Omental fat pad (tissue), 4 donors: Measurements from ENCODE around the gene CFAP100. TPM values are rescaled to one million over a fixed set of nuclear protein-coding genes. Genes with fewer than 3 reads are reported as not detected.

Experiments
- ATAC-seq: fragments of 150-250 bp; one replicate; pipeline ENCODE4 v1.9.1; 2016; ENCODE audit warnings: mild to moderate bottlenecking, moderate library complexity; ENCODE audit not compliant: low FRiP score
- DNase-seq: peaks from one replicate; pipeline ENCODE4 v3.0.0-alpha.2; 2019; ENCODE audit warnings: low spot score
- CTCF ChIP-seq, 3 donors: fragments of 450-650 bp; IDR thresholded peaks; one replicate each; pipeline ENCODE4 v1.5.1; 2016 to 2017; ENCODE audit warnings: antibody characterized with exemption in 3 of 3, mild to moderate bottlenecking in 3 of 3, moderate library complexity in 2 of 3
- total RNA-seq, 4 donors: library from RNA; depleted of rRNA; stranded (reverse); fragments of >200 nt; gene quantifications; one replicate each; pipeline ENCODE4 v1.1.0, GENCODE V29; 2016

Gene CFAP100
- total RNA-seq, 4 donors from 2014 or later = not detected

- DNase-seq (no peak), ATAC-seq (no peak)
- no peak for TF ChIP-seq CTCF (IDR thresholded peaks at IDR 0.05)
These were observed 40.9 kb upstream of the CFAP100 start for GRCh38 chr3:126353694-126354321.

GRCh38 chr3:126354776-126355175 lies 39.9 kb upstream of the CFAP100 start:
- ATAC-seq = no peak
- TF ChIP-seq CTCF (IDR thresholded peaks at IDR 0.05) = no peak

GRCh38 chr3:126355251-126355650 lies 39.5 kb upstream of the CFAP100 start:
- ATAC-seq = no peak
- no peak for TF ChIP-seq CTCF (IDR thresholded peaks at IDR 0.05)
- DNase-seq = no peak

More at GRCh38 chr3:126354776-126355175, 39.9 kb upstream of the CFAP100 start:
- no peak for DNase-seq

GRCh38 chr3:126355777-126356372 lies 38.8 kb upstream of the CFAP100 start:
- TF ChIP-seq CTCF (IDR thresholded peaks at IDR 0.05) = no peak
- ATAC-seq = peak; percentile 67
- peak; percentile 67 for DNase-seq

GRCh38 chr3:126356373-126357264 lies 38.1 kb upstream of the CFAP100 start:
- no peak for TF ChIP-seq CTCF (IDR thresholded peaks at IDR 0.05)
- ATAC-seq = no peak
- DNase-seq = no peak

- peak; percentile 86 for ATAC-seq
- TF ChIP-seq CTCF (IDR thresholded peaks at IDR 0.05) = no peak
- DNase-seq = peak; percentile 50
These were observed 37.2 kb upstream of the CFAP100 start, which contains the start of gene KLF15 for GRCh38 chr3:126357295-126358037. TSS of gene KLF15 (minus strand) at chr3:126357408. CDS start at chr3:126352922, 4,486 bp downstream.
